ENCODE results near the gene OR4A16.

The OR4A16 gene, protein sequence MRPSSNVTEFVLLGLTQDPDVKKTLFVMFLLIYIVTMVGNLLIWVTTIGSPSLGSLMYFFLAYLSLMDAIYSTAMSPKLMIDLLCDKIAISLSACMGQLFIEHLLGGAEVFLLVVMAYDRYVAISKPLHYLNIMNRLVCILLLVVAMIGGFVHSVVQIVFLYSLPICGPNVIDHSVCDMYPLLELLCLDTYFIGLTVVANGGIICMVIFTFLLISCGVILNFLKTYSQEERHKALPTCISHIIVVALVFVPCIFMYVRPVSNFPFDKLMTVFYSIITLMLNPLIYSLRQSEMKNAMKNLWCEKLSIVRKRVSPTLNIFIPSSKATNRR

GRCh38 chr11:55342901-55343300 is at the start of gene OR4A16:
Gene OR4A16 (plus strand): TSS chr11:55343201. CDS start chr11:55343201, 0 bp downstream.
- no peak within 1 kb of the TSS for H3K27ac ChIP-seq
- TF ChIP-seq, protein P1, sequence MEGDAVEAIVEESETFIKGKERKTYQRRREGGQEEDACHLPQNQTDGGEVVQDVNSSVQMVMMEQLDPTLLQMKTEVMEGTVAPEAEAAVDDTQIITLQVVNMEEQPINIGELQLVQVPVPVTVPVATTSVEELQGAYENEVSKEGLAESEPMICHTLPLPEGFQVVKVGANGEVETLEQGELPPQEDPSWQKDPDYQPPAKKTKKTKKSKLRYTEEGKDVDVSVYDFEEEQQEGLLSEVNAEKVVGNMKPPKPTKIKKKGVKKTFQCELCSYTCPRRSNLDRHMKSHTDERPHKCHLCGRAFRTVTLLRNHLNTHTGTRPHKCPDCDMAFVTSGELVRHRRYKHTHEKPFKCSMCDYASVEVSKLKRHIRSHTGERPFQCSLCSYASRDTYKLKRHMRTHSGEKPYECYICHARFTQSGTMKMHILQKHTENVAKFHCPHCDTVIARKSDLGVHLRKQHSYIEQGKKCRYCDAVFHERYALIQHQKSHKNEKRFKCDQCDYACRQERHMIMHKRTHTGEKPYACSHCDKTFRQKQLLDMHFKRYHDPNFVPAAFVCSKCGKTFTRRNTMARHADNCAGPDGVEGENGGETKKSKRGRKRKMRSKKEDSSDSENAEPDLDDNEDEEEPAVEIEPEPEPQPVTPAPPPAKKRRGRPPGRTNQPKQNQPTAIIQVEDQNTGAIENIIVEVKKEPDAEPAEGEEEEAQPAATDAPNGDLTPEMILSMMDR (conservative IDR thresholded peaks at IDR 0.05), result no peak

DNA sequence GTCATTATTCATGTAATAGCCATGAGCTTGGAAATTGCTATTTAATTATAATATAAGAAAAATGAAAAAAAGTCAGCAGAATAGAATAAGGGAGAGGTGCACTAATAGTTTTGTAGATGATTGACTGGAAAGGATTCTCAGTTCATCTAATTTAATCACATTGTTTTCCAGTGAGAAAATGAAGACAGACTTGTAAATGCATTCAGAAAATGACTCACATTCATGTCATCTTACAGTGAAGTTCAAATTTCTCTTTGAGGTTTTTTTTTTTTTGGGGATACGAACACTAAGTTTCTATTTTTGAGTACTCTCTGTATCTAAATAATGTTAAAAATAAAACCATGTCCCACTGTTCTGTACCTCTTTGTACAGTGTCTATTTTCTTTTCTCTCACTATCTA is 18.5 kb upstream of the OR4A16 start:
- no peak overlapping the region for H3K27ac ChIP-seq
- TF ChIP-seq, protein P1 (conservative IDR thresholded peaks at IDR 0.05), result no peak

- no peak overlapping the region for H3K27ac ChIP-seq
- TF ChIP-seq, protein P1 (conservative IDR thresholded peaks at IDR 0.05), result no peak
Measured at GRCh38 chr11:55345306-55345705, 2.3 kb downstream of the OR4A16 start.

GRCh38 chr11:55349032-55349431 is 6.0 kb downstream of the OR4A16 start:
- H3K27ac ChIP-seq, result no peak overlapping the region
- TF ChIP-seq, protein P1 (conservative IDR thresholded peaks at IDR 0.05), result no peak

- H3K27ac ChIP-seq, result no peak overlapping the region
- TF ChIP-seq, protein P1 (conservative IDR thresholded peaks at IDR 0.05), result no peak
Measured at GRCh38 chr11:55357560-55358184, 14.7 kb downstream of the OR4A16 start.

- H3K27ac ChIP-seq, result no peak within 1 kb of the TSS
- TF ChIP-seq, protein P1 (conservative IDR thresholded peaks at IDR 0.05), result no peak
Measured at GRCh38 chr11:55367674-55368073, 24.7 kb downstream of the OR4A16 start, which contains the start of gene OR4A15. Gene OR4A15 (plus strand): TSS chr11:55367974. CDS start chr11:55367974, 0 bp downstream.
